ENCODE measurements around the gene LGALS4.
"Not testable (repeated sequence)": the region's sequence is repeated elsewhere in the genome, so short reads cannot be mapped to it uniquely, and the experiment has no call there.

Gene LGALS4

DNA sequence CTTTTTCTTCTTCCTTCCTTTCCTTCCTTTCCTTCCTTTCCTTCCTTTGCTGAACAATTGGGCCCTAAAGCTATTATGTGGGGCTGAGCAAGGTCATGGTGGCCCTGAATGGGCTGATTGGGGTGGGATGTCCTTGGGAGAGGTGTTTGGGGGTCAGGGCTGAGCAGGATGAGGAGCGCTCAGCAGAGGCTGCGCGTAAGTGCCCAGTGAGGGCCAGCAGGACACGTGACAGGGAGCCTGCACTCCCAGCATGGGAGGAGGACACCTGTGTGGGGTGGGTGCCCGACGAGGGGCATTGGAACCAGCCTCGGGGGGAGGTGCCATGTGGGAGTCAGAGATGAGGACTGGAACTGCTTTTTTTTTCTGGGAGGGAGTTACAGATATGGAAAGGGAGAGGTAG, 34.0 kb downstream of the LGALS4 start:
- no peak overlapping the region for H3K9ac ChIP-seq (ENCODE audit: insufficient read length)
- no peak overlapping the region for H3K27ac ChIP-seq
- no peak for DNase-seq (ENCODE audit: low read depth, low spot score)
- TF ChIP-seq FOXP2 (optimal IDR thresholded peaks at IDR 0.05; ENCODE audit: control extremely low read depth, extremely low read length, insufficient read depth): no peak
- no peak for TF ChIP-seq EZH2 (IDR thresholded peaks at IDR 0.05)
- no peak for TF ChIP-seq POLR2AphosphoS5 (IDR thresholded peaks at IDR 0.05; ENCODE audit: borderline replicate concordance, low read depth, low read length)
- no peaks in the 10 kb centered on the region for H3K36me3 ChIP-seq (ENCODE audit: insufficient read depth, low read length)
- H3K9me3 ChIP-seq (ENCODE audit: low read depth, low read length): no peaks in the 10 kb centered on the region
- H3K4me3 ChIP-seq: no peak overlapping the region

DNA sequence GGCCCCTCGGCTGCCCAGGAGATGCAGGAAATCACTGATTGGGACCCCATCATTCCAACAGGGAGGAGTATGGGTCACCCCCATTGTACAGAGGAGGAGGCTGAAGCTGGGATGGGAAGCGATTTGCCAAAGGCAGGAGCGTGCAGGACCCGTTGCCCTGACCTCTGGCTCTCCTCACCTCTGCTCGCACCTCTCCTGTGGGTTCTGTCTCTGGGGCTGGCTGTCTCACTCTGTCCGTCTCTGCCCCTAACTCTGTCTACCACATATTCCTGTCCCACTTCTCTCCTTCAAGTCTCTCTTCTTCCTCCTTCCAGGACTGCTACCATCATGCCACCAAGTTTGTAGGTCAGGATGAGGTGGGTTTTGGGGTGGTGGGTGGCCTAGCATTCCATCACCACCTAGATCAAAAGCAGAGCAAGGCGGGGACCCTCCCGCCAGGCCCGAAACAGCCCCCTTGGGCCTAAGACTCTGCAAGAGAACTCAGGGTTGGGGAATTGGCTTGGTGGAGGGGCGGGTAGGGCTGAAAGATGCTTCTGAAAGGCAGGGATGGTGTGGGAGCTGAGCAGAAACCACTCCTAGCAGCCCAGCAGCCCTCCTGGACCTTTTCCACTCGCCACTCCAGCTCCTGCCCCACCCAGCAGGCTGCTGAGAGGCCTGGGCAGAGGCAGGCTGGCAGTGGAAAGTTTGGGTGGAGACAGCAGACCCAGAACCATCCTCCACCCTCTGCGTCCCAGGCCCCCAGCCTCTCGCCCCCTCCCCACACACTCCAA, 38.4 kb downstream of the LGALS4 start:
- H3K27ac ChIP-seq: no peak overlapping the region
- no peak for DNase-seq (ENCODE audit: low read depth, low spot score)
- H3K9ac ChIP-seq (ENCODE audit: insufficient read length): no peak overlapping the region
- H3K9me3 ChIP-seq (ENCODE audit: low read depth, low read length): no peaks in the 10 kb centered on the region
- no peaks in the 10 kb centered on the region for H3K36me3 ChIP-seq (ENCODE audit: insufficient read depth, low read length)
- TF ChIP-seq FOXP2 (optimal IDR thresholded peaks at IDR 0.05; ENCODE audit: control extremely low read depth, extremely low read length, insufficient read depth) (no peak), POLR2AphosphoS5 (IDR thresholded peaks at IDR 0.05; ENCODE audit: borderline replicate concordance, low read depth, low read length) (no peak), EZH2 (IDR thresholded peaks at IDR 0.05) (no peak)
- H3K4me3 ChIP-seq: no peak overlapping the region

- H3K27ac ChIP-seq: no peak within 1 kb of the TSS
- H3K4me3 ChIP-seq: no peak within 1 kb of the TSS
- no peak for DNase-seq (ENCODE audit: low read depth, low spot score)
- H3K9ac ChIP-seq (ENCODE audit: insufficient read length): no peak within 1 kb of the TSS
- no peaks in the 10 kb centered on the region for H3K9me3 ChIP-seq (ENCODE audit: low read depth, low read length)
- TF ChIP-seq FOXP2 (optimal IDR thresholded peaks at IDR 0.05; ENCODE audit: control extremely low read depth, extremely low read length, insufficient read depth) (no peak), POLR2AphosphoS5 (IDR thresholded peaks at IDR 0.05; ENCODE audit: borderline replicate concordance, low read depth, low read length) (no peak), EZH2 (IDR thresholded peaks at IDR 0.05) (no peak)
- H3K36me3 ChIP-seq (ENCODE audit: insufficient read depth, low read length): no peaks in the 10 kb centered on the region
Observed at GRCh38 chr19:38773469-38774177, 39.1 kb downstream of the LGALS4 start, which contains the start of gene LGALS7. TSS of gene LGALS7 (minus strand) at chr19:38773517. CDS start at chr19:38773492, 25 bp downstream.

DNA sequence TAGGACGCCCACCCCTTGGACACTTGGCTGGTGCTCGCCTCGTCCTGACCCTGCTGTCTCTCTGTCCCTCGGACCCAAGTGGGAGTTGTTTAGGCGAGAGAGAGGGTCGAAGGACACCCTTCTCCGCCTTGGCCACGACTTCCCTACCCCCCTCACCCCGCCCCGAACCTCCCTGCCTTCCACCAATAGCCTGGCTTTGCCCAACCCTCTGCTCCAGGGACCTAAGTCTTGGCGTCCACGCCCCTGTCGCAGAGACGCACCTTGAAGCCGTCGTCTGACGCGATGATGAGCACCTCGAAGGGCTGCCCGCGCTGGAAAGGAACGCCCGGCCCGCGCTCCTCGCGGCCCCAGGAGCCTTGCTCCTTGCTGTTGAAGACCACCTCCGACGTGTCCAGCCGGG, 41.2 kb downstream of the LGALS4 start:
- H3K36me3 ChIP-seq (ENCODE audit: insufficient read depth, low read length): not testable (repeated sequence)

GRCh38 chr19:38770949-38771275, 41.8 kb downstream of the LGALS4 start:
- not testable (repeated sequence) for H3K4me3 ChIP-seq; DNase-seq (ENCODE audit: low read depth, low spot score); H3K36me3 ChIP-seq (ENCODE audit: insufficient read depth, low read length); H3K9me3 ChIP-seq (ENCODE audit: low read depth, low read length); H3K9ac ChIP-seq (ENCODE audit: insufficient read length); H3K27ac ChIP-seq

More for the DNA sequence above, 41.2 kb downstream of the LGALS4 start:
- not testable (repeated sequence) for H3K27ac ChIP-seq; H3K9ac ChIP-seq (ENCODE audit: insufficient read length); H3K9me3 ChIP-seq (ENCODE audit: low read depth, low read length); DNase-seq (ENCODE audit: low read depth, low spot score); H3K4me3 ChIP-seq

GRCh38 chr19:38770228-38770948, 42.4 kb downstream of the LGALS4 start:
- H3K9me3 ChIP-seq (ENCODE audit: low read depth, low read length); H3K4me3 ChIP-seq; H3K9ac ChIP-seq (ENCODE audit: insufficient read length); H3K36me3 ChIP-seq (ENCODE audit: insufficient read depth, low read length); DNase-seq (ENCODE audit: low read depth, low spot score); H3K27ac ChIP-seq: not testable (repeated sequence)

DNA sequence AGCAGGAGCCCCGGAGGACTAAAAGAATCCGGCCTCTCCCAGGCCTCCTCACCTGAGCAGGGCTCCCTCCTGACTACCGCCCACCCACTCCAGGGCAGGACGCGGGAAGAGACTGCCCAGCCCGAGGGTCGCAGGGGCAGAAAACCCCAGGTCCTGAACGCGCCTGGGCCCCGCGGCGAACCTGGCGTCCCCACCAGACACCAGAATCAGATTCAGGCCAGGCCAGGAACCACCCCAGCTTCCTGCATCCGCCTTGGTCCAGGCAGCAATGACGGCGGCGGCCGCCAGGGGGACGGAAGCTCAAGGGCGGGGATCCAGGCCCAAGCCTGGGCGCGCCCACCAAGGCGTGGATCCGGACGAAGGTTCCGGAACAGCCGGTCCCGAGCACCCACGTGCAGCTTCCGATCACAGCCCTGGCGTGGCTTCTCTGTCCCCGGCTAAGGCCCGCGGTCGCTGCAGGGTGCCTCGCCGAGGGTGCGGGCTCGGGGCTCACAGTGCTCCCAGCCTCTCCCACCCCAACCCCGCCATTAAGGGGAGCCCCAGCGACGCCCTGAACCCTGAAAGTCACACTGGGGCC, 43.0 kb downstream of the LGALS4 start:
- Histone ChIP-seq H3K9me3 (ENCODE audit: low read depth, low read length) (no peaks in the 10 kb centered on the region), H3K27ac (no peak overlapping the region), H3K36me3 (ENCODE audit: insufficient read depth, low read length) (no peaks in the 10 kb centered on the region), H3K4me3 (no peak overlapping the region), H3K9ac (ENCODE audit: insufficient read length) (no peak overlapping the region)
- DNase-seq (ENCODE audit: low read depth, low spot score): no peak
- no peak for TF ChIP-seq POLR2AphosphoS5 (IDR thresholded peaks at IDR 0.05; ENCODE audit: borderline replicate concordance, low read depth, low read length)
- no peak for TF ChIP-seq FOXP2 (optimal IDR thresholded peaks at IDR 0.05; ENCODE audit: control extremely low read depth, extremely low read length, insufficient read depth)
- TF ChIP-seq EZH2 (IDR thresholded peaks at IDR 0.05): no peak

- no peak overlapping the region for H3K27ac ChIP-seq
Observed at GRCh38 chr19:38766276-38767047, 46.3 kb downstream of the LGALS4 start.

More at GRCh38 chr19:38766276-38767047, 46.3 kb downstream of the LGALS4 start:
- Histone ChIP-seq H3K4me3 (no peak overlapping the region), H3K36me3 (ENCODE audit: insufficient read depth, low read length) (no peaks in the 10 kb centered on the region), H3K9ac (ENCODE audit: insufficient read length) (no peak overlapping the region), H3K9me3 (ENCODE audit: low read depth, low read length) (no peaks in the 10 kb centered on the region)
- TF ChIP-seq FOXP2 (optimal IDR thresholded peaks at IDR 0.05; ENCODE audit: control extremely low read depth, extremely low read length, insufficient read depth) (no peak), EZH2 (IDR thresholded peaks at IDR 0.05) (no peak), POLR2AphosphoS5 (IDR thresholded peaks at IDR 0.05; ENCODE audit: borderline replicate concordance, low read depth, low read length) (no peak)
- DNase-seq (ENCODE audit: low read depth, low spot score): no peak

Data from SK-N-MC (cell line).